ENCODE results near the gene RBCK1. TPM values are rescaled to one million over a fixed set of nuclear protein-coding genes. Genes with fewer than 3 reads are reported as not detected.

Gene RBCK1
- total RNA-seq, 1 experiment from 2014 or later = 46.8 TPM

DNA sequence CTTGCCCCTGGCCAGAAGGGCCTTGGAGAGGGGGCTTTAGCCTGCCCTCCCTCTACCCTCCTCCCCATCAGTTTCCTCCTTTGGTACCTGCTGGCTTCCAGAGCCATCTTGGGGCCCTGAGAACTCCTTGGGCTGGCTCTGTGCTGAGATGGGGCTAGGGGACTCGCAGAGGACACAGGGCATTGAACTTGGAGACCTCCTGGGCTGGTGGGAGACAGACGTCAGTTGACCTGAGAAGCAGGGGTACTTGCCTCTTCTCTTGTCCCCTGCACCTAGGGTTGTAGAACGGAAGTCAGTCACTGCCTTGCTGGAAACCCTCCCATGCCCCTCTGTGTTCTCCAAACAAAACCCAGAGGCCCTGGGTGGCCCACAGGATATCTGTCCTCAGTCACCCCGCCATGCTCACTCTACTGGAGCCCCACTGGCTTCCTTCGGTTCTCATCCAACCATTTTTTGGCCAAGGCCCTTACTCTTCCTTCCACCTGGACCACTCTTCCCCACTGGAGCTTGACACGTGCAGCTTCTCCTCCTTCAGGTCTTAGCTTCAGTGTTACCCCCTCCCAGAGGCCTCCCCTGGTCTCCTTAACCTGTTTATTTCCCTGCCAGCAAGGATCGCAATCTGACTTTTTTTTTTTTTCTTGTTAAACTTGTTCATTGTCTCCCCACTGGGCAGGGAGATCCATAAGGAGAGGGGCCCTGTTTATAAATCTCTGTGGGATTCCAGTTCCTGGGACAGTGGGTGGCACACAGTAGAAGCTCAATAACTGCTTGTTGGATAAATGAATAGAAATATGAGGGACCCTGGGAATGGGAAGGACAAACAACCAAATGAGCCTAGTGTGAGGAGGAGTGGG, 971 bp downstream of the RBCK1 start:
- H3T11ph ChIP-seq (ENCODE audit: low read length) = no peak overlapping the region
- peak overlapping the region; percentile 60 for H3K9ac ChIP-seq (ENCODE audit: extremely low read depth, insufficient read length, low read length)
- H4K8ac ChIP-seq (replicated peaks; ENCODE audit: insufficient read length, low read depth, low read length) = no peak overlapping the region
- peaks cover under 1% of the 10 kb centered on the region for H3K79me1 ChIP-seq (ENCODE audit: insufficient read depth, low read depth, low read length, poor library complexity, severe bottlenecking)
- no peak overlapping the region for H2AFZ ChIP-seq (ENCODE audit: low read length)
- no peak overlapping the region for H3K23ac ChIP-seq (ENCODE audit: insufficient read length, low read depth, low read length)
- H2BK12ac ChIP-seq (ENCODE audit: insufficient read length, low read depth, low read length) = no peak overlapping the region
- H3K27me3 ChIP-seq (ENCODE audit: insufficient read depth, low read length) = no peaks in the 10 kb centered on the region
- H2AK5ac ChIP-seq (ENCODE audit: insufficient read length, low read length) = no peak overlapping the region
- H3K56ac ChIP-seq (ENCODE audit: insufficient read length, low read depth, low read length) = no peak overlapping the region
- H3K14ac ChIP-seq (ENCODE audit: insufficient read depth, low read length) = no peak overlapping the region; the same call in 1 of the 2 replicates
- H2BK15ac ChIP-seq (ENCODE audit: low read depth, low read length) = no peak overlapping the region
- H4K20me1 ChIP-seq (ENCODE audit: control insufficient read depth, insufficient read depth, insufficient read length) = no peaks in the 10 kb centered on the region
- H3K27ac Mint-ChIP-seq = peak overlapping the region in 2 of 3 experiments; percentile 41 to 61; a peak in 3 of 7 replicates
- no peak for DNase-seq
- peak overlapping the region; percentile 87 for H3K4me2 ChIP-seq (ENCODE audit: insufficient read depth, insufficient read length, low read length)
- H3K4me1 Mint-ChIP-seq = peaks cover 20 to 23% of the 10 kb centered on the region in 2 experiments
- no peak overlapping the region for H4K5ac ChIP-seq (ENCODE audit: insufficient read length, low read depth, low read length)
- H2BK120ac ChIP-seq (ENCODE audit: low read depth, low read length, poor library complexity, severe bottlenecking) = no peak overlapping the region
- H3K9me3 ChIP-seq (ENCODE audit: control insufficient read depth, low read depth, low read length) = no peaks in the 10 kb centered on the region
- no peak overlapping the region for H2BK20ac ChIP-seq (ENCODE audit: low read depth, low read length, poor library complexity, severe bottlenecking)
- peak overlapping the region; percentile 86 to 92 for H3K4me3 Mint-ChIP-seq
- H3K9me3 Mint-ChIP-seq = peaks cover 5 to 11% of the 10 kb centered on the region in 2 experiments; a peak in 4 of 5 replicates
- no CpG with 5 or more reads among the region's 7 CpGs for WGBS (ENCODE audit: extremely low coverage, insufficient read length, low lambda C conversion rate)
- peaks cover 29 to 48% (median 32%) of the 10 kb centered on the region in 3 experiments for H3K36me3 Mint-ChIP-seq (ENCODE audit: insufficient read depth in 1 of 3, low read depth in 3 of 3)
- TF ChIP-seq, protein P1, sequence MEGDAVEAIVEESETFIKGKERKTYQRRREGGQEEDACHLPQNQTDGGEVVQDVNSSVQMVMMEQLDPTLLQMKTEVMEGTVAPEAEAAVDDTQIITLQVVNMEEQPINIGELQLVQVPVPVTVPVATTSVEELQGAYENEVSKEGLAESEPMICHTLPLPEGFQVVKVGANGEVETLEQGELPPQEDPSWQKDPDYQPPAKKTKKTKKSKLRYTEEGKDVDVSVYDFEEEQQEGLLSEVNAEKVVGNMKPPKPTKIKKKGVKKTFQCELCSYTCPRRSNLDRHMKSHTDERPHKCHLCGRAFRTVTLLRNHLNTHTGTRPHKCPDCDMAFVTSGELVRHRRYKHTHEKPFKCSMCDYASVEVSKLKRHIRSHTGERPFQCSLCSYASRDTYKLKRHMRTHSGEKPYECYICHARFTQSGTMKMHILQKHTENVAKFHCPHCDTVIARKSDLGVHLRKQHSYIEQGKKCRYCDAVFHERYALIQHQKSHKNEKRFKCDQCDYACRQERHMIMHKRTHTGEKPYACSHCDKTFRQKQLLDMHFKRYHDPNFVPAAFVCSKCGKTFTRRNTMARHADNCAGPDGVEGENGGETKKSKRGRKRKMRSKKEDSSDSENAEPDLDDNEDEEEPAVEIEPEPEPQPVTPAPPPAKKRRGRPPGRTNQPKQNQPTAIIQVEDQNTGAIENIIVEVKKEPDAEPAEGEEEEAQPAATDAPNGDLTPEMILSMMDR (conservative IDR thresholded peaks at IDR 0.05) = no peak
- peaks cover 5% of the 10 kb centered on the region; the same call in 1 of the 2 replicates for H3K79me2 ChIP-seq (ENCODE audit: insufficient read depth, low read length)
- H4K91ac ChIP-seq (ENCODE audit: insufficient read length, low read depth, low read length) = no peak overlapping the region
- H3K27ac ChIP-seq (ENCODE audit: insufficient read length, low read depth, low read length) = no peak overlapping the region
- H2BK5ac ChIP-seq (ENCODE audit: insufficient read length, low read length) = no peak overlapping the region
- no peaks in the 10 kb centered on the region for H3K23me2 ChIP-seq (ENCODE audit: insufficient read length, low read depth, low read length, poor library complexity, severe bottlenecking)
- 0 out of 2 replicates have a peak, but pooled peaks cover 2% of the 10 kb centered on the region for H3K4me1 ChIP-seq (ENCODE audit: insufficient read depth, low read length)
- no peak overlapping the region for H3K4ac ChIP-seq (ENCODE audit: low read depth, low read length)
- H3K18ac ChIP-seq (ENCODE audit: insufficient read length, low read depth, low read length) = no peak overlapping the region
- H3K27me3 Mint-ChIP-seq (ENCODE audit: low read depth) = no peaks in the 10 kb centered on the region; the same call in 1 of the 2 replicates

Measured in H9 (cell line).